SU-DHL-6 (cell line): ENCODE data around the gene B3GALT6.

Experiments
- CTCF ChIP-seq: fragments of 200-600 bp; sonication (generic); IDR thresholded peaks from one replicate; pipeline ENCODE4 v1.5.1; 2017; ENCODE audit warnings: antibody characterized with exemption, mild to moderate bottlenecking, low read length, moderate library complexity; ENCODE audit not compliant: insufficient read depth, poor library complexity, severe bottlenecking
- EZH2phosphoT487 ChIP-seq: fragments of 200-600 bp; sonication (generic), shearing (Covaris generic); conservative IDR thresholded peaks from 2 replicates; pipeline ENCODE4 v1.6.1; 2018; ENCODE audit warnings: mild to moderate bottlenecking, antibody characterized with exemption, low read length, moderate library complexity, mixed read lengths

GRCh38 chr1:1264868-1265272 is 32.8 kb downstream of the B3GALT6 start:
- TF ChIP-seq CTCF (no peak), EZH2phosphoT487 (no peak)
